OCI-LY3 (cell line): ENCODE data around the gene BBC3.

Source experiments
- H2AFZ ChIP-seq: fragments of 200-600, 300-600 bp; shearing (Covaris generic); 2 replicates; pipeline ENCODE4 v1.6.0; 2014; ENCODE audit warnings: antibody characterized with exemption, low read depth, low read length
- H3K27ac ChIP-seq: fragments of 200-600, 300-600 bp; sonication (generic); 2 replicates; pipeline ENCODE4 v1.5.1; 2014; ENCODE audit warnings: mild to moderate bottlenecking, low read length, moderate library complexity, mixed read lengths
- H3K27me3 ChIP-seq: fragments of 200-600, 300-600 bp; sonication (generic); 2 replicates; pipeline ENCODE4 v1.6.1; 2014; ENCODE audit warnings: low read depth, low read length, mixed read lengths
- H3K36me3 ChIP-seq: fragments of 200-600, 300-600 bp; sonication (generic); replicated peaks from 2 replicates; pipeline ENCODE3; 2014; ENCODE audit warnings: low read depth, low read length, mixed read lengths
- H3K4me1 ChIP-seq: fragments of 300-600, 200-600 bp; sonication (generic); 2 replicates; pipeline ENCODE4 v1.6.1; 2014; ENCODE audit warnings: low read length, mixed read lengths
- H3K4me2 ChIP-seq: fragments of 200-600, 300-600 bp; sonication (generic); 2 replicates; pipeline ENCODE4 v1.6.1; 2014; ENCODE audit warnings: low read length, mixed read lengths
- H3K4me3 ChIP-seq: fragments of 300-600, 200-600 bp; sonication (generic); 2 replicates; pipeline ENCODE4 v1.5.1; 2014; ENCODE audit warnings: antibody characterized with exemption, mild to moderate bottlenecking, low read length, moderate library complexity
- H3K79me2 ChIP-seq: fragments of 300-600, 200-600 bp; shearing (Covaris generic); 2 replicates; pipeline ENCODE4 v1.6.1; 2014; ENCODE audit warnings: mild to moderate bottlenecking, low read length, mixed read lengths
- H3K9ac ChIP-seq: fragments of 300-600, 200-600 bp; shearing (Covaris generic); 2 replicates; pipeline ENCODE4 v1.6.0; 2014; ENCODE audit warnings: mild to moderate bottlenecking, low read length, moderate library complexity
- H3K9me3 ChIP-seq: fragments of 200-600, 300-600 bp; shearing (Covaris generic); 2 replicates; pipeline ENCODE4 v1.6.1; 2014; ENCODE audit warnings: low read length, mixed read lengths; ENCODE audit not compliant: insufficient read depth
- H4K20me1 ChIP-seq: fragments of 200-600, 300-600 bp; sonication (generic); 2 replicates; pipeline ENCODE4 v1.6.1; 2016; ENCODE audit warnings: low read length, mixed read lengths; ENCODE audit not compliant: insufficient read depth
- EZH2phosphoT487 ChIP-seq: fragments of 200-600 bp; shearing (Covaris generic); IDR thresholded peaks from 2 replicates; pipeline ENCODE4 v1.6.1; 2018; ENCODE audit warnings: antibody characterized with exemption, mixed run types, low read depth
- TF ChIP-seq, protein P1 (sequence below): fragments of 200-600, 300-600 bp; sonication (generic); IDR thresholded peaks from 2 replicates; pipeline ENCODE4 v1.5.1; 2014; ENCODE audit warnings: antibody characterized with exemption, low read length, low read depth

Gene BBC3

DNA sequence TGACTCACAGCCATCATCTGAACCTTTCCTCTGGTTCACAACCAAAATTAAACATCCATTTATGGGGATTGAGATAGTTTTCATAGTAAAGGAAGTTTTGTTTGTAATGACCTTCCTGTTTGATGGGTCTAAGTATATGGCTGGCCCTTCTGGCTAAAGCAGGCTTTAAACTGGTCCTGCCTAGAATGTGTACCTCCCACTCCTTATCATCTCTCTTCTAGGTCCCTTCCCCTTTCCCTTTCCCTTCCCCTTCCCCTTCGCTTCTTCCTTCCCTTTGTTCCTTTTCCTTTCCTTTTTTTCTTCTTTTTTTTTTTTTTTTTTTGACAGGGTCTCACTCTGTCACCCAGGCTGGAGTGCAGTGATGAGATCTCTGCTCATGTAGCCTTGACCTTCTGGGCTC is 35.6 kb downstream of the BBC3 start:
- H3K27ac ChIP-seq: no peak overlapping the region
- no peak overlapping the region for H3K4me2 ChIP-seq
- peaks cover 10% of the 10 kb centered on the region for H3K4me1 ChIP-seq
- no peaks in the 10 kb centered on the region for H3K27me3 ChIP-seq
- H3K9ac ChIP-seq: no peak overlapping the region
- H3K79me2 ChIP-seq: peaks cover 13% of the 10 kb centered on the region
- no peak for TF ChIP-seq EZH2phosphoT487
- TF ChIP-seq, protein P1, sequence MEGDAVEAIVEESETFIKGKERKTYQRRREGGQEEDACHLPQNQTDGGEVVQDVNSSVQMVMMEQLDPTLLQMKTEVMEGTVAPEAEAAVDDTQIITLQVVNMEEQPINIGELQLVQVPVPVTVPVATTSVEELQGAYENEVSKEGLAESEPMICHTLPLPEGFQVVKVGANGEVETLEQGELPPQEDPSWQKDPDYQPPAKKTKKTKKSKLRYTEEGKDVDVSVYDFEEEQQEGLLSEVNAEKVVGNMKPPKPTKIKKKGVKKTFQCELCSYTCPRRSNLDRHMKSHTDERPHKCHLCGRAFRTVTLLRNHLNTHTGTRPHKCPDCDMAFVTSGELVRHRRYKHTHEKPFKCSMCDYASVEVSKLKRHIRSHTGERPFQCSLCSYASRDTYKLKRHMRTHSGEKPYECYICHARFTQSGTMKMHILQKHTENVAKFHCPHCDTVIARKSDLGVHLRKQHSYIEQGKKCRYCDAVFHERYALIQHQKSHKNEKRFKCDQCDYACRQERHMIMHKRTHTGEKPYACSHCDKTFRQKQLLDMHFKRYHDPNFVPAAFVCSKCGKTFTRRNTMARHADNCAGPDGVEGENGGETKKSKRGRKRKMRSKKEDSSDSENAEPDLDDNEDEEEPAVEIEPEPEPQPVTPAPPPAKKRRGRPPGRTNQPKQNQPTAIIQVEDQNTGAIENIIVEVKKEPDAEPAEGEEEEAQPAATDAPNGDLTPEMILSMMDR: no peak
- H3K4me3 ChIP-seq: no peak overlapping the region
- H4K20me1 ChIP-seq: no peaks in the 10 kb centered on the region
- H3K36me3 ChIP-seq: peaks cover 53% of the 10 kb centered on the region
- H2AFZ ChIP-seq: no peak overlapping the region
- no peaks in the 10 kb centered on the region for H3K9me3 ChIP-seq

DNA sequence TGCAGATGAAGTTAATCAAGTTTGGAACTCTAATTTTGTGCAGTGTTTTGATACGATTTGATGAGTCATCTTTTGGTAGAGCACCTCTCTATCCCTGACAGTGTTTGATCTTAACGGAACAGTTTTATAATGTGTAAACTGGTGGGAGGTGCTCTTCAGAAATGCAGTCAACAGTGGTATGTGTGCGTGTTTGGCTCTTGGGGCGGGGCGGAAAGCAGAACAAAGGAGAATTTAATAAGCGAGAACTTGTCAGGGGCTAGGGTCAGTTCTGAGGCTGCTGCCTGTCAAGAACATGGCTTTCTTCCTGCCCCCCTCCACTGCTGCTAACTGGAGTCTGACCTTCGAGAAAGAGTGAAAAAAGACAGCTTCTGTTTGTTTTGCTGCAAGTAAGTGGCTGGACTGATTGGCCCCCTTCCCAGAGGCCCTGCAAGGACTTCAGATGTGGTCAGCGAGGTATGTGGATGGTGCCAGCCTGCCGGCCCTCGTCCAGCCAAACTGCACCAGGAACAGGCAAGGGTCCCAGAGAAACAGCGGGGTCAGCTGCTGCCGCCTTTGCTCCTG is 40.8 kb downstream of the BBC3 start:
- Histone ChIP-seq H3K9me3 (no peaks in the 10 kb centered on the region), H3K4me1 (peaks cover 48% of the 10 kb centered on the region), H2AFZ (no peak overlapping the region), H3K27ac (no peak overlapping the region), H3K36me3 (peaks cover 51% of the 10 kb centered on the region), H3K4me2 (no peak overlapping the region), H3K9ac (no peak overlapping the region), H3K4me3 (no peak overlapping the region), H3K79me2 (peaks cover 46% of the 10 kb centered on the region), H4K20me1 (no peaks in the 10 kb centered on the region), H3K27me3 (no peaks in the 10 kb centered on the region)
- no peak for TF ChIP-seq EZH2phosphoT487
- TF ChIP-seq, protein P1: no peak

DNA sequence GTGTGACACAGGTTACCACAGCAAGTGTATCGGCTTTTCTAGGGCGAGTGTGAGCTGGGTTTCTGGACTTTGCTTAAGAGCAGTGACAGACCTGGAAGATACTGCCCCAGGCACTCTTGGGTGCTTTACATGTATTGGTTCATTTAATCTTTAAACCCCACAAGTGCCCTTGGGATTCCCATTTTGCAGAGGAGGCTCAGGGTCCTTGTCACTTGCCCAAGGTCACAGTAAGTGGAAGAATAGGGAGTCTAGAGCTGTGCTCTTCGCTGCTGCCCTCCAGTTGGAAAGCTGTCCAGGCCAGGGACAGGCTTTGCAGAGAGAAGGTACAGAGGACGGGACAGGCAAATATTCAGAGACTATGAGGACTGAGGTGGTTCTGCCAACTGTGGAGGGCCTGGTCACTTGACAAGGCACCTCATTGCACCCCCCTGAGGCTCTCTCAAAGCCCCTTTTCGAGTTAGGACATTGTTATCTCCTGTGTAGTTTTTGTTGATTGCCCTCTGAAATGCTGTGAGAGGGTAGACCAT is 42.4 kb downstream of the BBC3 start:
- peak overlapping the region; percentile 65; the same call in 1 of the 2 replicates for H3K9ac ChIP-seq
- no peak overlapping the region for H3K4me3 ChIP-seq
- peak overlapping the region; percentile 60 for H3K4me2 ChIP-seq
- no peaks in the 10 kb centered on the region for H4K20me1 ChIP-seq
- H3K4me1 ChIP-seq: peaks cover 52% of the 10 kb centered on the region
- peak overlapping the region; percentile 92 for H3K27ac ChIP-seq
- H3K27me3 ChIP-seq: no peaks in the 10 kb centered on the region
- TF ChIP-seq EZH2phosphoT487: no peak
- TF ChIP-seq, protein P1: no peak
- H3K36me3 ChIP-seq: peaks cover 46% of the 10 kb centered on the region
- peaks cover 51% of the 10 kb centered on the region for H3K79me2 ChIP-seq
- no peaks in the 10 kb centered on the region for H3K9me3 ChIP-seq
- H2AFZ ChIP-seq: no peak overlapping the region

DNA sequence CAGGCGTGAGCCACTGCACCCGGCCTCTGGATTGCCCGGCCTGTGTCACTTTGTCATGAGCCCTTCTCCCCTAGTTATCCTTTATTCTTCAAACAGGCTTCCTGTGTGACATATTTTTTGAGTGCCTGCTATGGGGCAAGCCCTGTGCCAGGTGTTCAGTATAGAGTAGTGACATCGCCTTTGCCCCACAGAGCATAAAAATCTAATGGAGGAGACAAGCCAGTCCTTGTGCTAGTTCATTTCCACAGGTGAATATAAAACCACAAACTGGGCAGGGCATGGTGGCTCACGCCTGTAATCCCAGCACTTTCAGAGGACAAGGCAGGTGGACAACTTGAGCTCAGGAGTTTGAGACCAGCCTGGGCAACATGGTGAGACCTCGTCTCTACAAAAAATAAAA is 43.2 kb downstream of the BBC3 start:
- Histone ChIP-seq H3K4me3 (no peak overlapping the region), H3K79me2 (peaks cover 57% of the 10 kb centered on the region), H4K20me1 (no peaks in the 10 kb centered on the region), H3K36me3 (peaks cover 52% of the 10 kb centered on the region), H3K4me1 (peaks cover 56% of the 10 kb centered on the region), H2AFZ (no peak overlapping the region), H3K4me2 (peak overlapping the region; percentile 60; the same call in 1 of the 2 replicates), H3K27me3 (no peaks in the 10 kb centered on the region), H3K9ac (peak overlapping the region; percentile 65), H3K27ac (peak overlapping the region; percentile 92; the same call in 1 of the 2 replicates), H3K9me3 (no peaks in the 10 kb centered on the region)
- no peak for TF ChIP-seq EZH2phosphoT487
- TF ChIP-seq, protein P1: no peak
